HCT116 (cell line): ENCODE data around the gene TRPV5. TPM values are rescaled to one million over a fixed set of nuclear protein-coding genes. Genes with fewer than 3 reads are reported as not detected.

Source experiments
- ATAC-seq: fragments of 200-7000 bp; cut with Tn5 transposase; 2 replicates; pipeline ENCODE4 v1.9.1; 2020; ENCODE audit warnings: mild to moderate bottlenecking, moderate library complexity
- BruUV-seq: library from RNA; stranded (reverse); fragments of 400-500 nt; replicated peaks from 2 replicates; lab custom pipeline; 2021; lab: Mats Ljungman, UMichigan
- CTCF ChIA-PET: fragments of 300-600 bp; sonication (Branson Sonifier 250); formaldehyde crosslinking; loops from one replicate; lab custom pipeline; 2021; ENCODE audit warnings: antibody characterized with exemption; lab: Charles Lee
- POLR2A ChIA-PET: fragments of 300-600, 350-600 bp; sonication (Branson Sonifier 250); formaldehyde crosslinking; loops from one replicate; lab custom pipeline; 2021; ENCODE audit warnings: antibody characterized with exemption; lab: Charles Lee
- RAD21 ChIA-PET, 2 experiments: fragments of 300-600 bp; sonication (Branson Sonifier 250); formaldehyde crosslinking; loops; one replicate each; lab custom pipeline; 2023; ENCODE audit warnings: low total read pairs in 2 of 2; ENCODE audit not compliant: uncharacterized antibody in 2 of 2, unreplicated experiment in 2 of 2, low non-redundant PET in 1 of 2; lab: Charles Lee
- DNase-seq: peaks from one replicate; pipeline ENCODE4 v3.0.0-alpha.2; 2010; ENCODE audit warnings: low read depth, low spot score
- H2AFZ ChIP-seq: fragments of 200-600 bp; shearing (Covaris generic), sonication (generic); 2 replicates; pipeline ENCODE4 v1.6.1; 2017; ENCODE audit warnings: low read depth, mixed run types, mixed read lengths, antibody characterized with exemption, low read length; ENCODE audit not compliant: poor library complexity, severe bottlenecking
- H3K27ac ChIP-seq: 2 replicates; pipeline ENCODE4 v1.5.1; 2012; ENCODE audit warnings: low read depth, low read length
- H3K27me3 ChIP-seq: fragments of 200-600 bp; sonication (generic); 2 replicates; pipeline ENCODE4 v1.6.1; 2016; ENCODE audit warnings: mixed run types, low read length, mixed read lengths; ENCODE audit not compliant: insufficient read depth
- H3K36me3 ChIP-seq, 2 experiments: fragments of 200-500 bp in 1 of 2; fragments of 200-600 bp in 1 of 2; sonication (Bioruptor generic) in 1 of 2; sonication (generic) in 1 of 2; 2 replicates each; pipeline versions ENCODE4 v1.5.1 to v1.6.1; 2014 to 2016; ENCODE audit warnings: low read length in 2 of 2, inconsistent platforms in 1 of 2, mixed read lengths in 1 of 2, mixed run types in 1 of 2; ENCODE audit not compliant: insufficient read depth in 2 of 2, control insufficient read depth in 1 of 2
- H3K4me1 ChIP-seq, 2 experiments: fragments of 200-600 bp in 1 of 2; sonication (generic) in 1 of 2; 2 replicates each; pipeline versions ENCODE4 v1.5.1 to v1.6.1; 2012 to 2017; ENCODE audit warnings: low read length in 2 of 2, inconsistent platforms in 1 of 2, mild to moderate bottlenecking in 1 of 2, mixed read lengths in 1 of 2, mixed run types in 1 of 2, moderate library complexity in 1 of 2; ENCODE audit not compliant: insufficient read depth in 2 of 2, control insufficient read depth in 1 of 2
- H3K4me2 ChIP-seq: fragments of 200-600 bp; sonication (generic); 2 replicates; pipeline ENCODE4 v1.6.1; 2017; ENCODE audit warnings: mixed run types, low read length, mixed read lengths
- H3K4me3 ChIP-seq, 2 experiments: fragments of 200-600 bp in 1 of 2; sonication (generic) in 1 of 2; replicated peaks in 1 of 2; 2 replicates each; pipeline ENCODE4 v1.5.1; 2011 to 2016; ENCODE audit warnings: low read length in 2 of 2, control low read depth in 1 of 2, low read depth in 1 of 2, mild to moderate bottlenecking in 1 of 2, mixed read lengths in 1 of 2, mixed run types in 1 of 2
- H3K79me2 ChIP-seq: fragments of 200-600 bp; sonication (generic); 2 replicates; pipeline ENCODE4 v1.6.1; 2017; ENCODE audit warnings: mild to moderate bottlenecking, mixed run types, low read length, moderate library complexity, mixed read lengths; ENCODE audit not compliant: insufficient read depth
- H3K9ac ChIP-seq: fragments of 200-600 bp; sonication (generic); 2 replicates; pipeline ENCODE4 v1.6.1; 2016; ENCODE audit warnings: low read length, mixed read lengths
- H3K9me2 ChIP-seq: fragments of 200-600 bp; sonication (generic), shearing (Covaris generic); 2 replicates; pipeline ENCODE4 v1.6.1; 2017; ENCODE audit warnings: mixed run types, mild to moderate bottlenecking, moderate library complexity; ENCODE audit not compliant: insufficient read depth
- H3K9me3 ChIP-seq, 2 experiments: fragments of 200-500 bp in 1 of 2; fragments of 200-600 bp in 1 of 2; sonication (Bioruptor generic) in 1 of 2; sonication (generic) in 1 of 2; 2 replicates each; pipeline ENCODE4 v1.6.1; 2014 to 2017; ENCODE audit warnings: low read length in 2 of 2, mixed read lengths in 2 of 2, inconsistent platforms in 1 of 2, low read depth in 1 of 2, mild to moderate bottlenecking in 1 of 2, mixed run types in 1 of 2, moderate library complexity in 1 of 2; ENCODE audit not compliant: control insufficient read depth in 1 of 2, insufficient read depth in 1 of 2
- H4K20me1 ChIP-seq: fragments of 200-600 bp; sonication (generic), shearing (Covaris generic); 2 replicates; pipeline ENCODE4 v1.6.1; 2017; ENCODE audit warnings: mixed run types, mild to moderate bottlenecking, moderate library complexity; ENCODE audit not compliant: insufficient read depth
- CTCF ChIP-seq, 3 experiments: fragments of 200-600 bp in 1 of 3; sonication (generic) in 1 of 3; IDR thresholded peaks in 2 of 3; conservative IDR thresholded peaks in 1 of 3; 2 replicates each; pipeline ENCODE4 v1.5.1; 2012 to 2017; ENCODE audit warnings: low read depth in 2 of 3, low read length in 2 of 3, antibody characterized with exemption in 1 of 3, borderline replicate concordance in 1 of 3, control low read depth in 1 of 3, mild to moderate bottlenecking in 1 of 3, mixed read lengths in 1 of 3, mixed run types in 1 of 3, moderate library complexity in 1 of 3; ENCODE audit not compliant: insufficient read depth in 1 of 3
- EGR1 ChIP-seq: IDR thresholded peaks from 2 replicates; pipeline ENCODE4 v1.6.1; 2012; ENCODE audit warnings: low read depth
- EZH2 ChIP-seq: fragments of 200-600 bp; sonication (generic); IDR thresholded peaks from 2 replicates; pipeline ENCODE4 v1.6.1; 2017; ENCODE audit warnings: antibody characterized with exemption, mixed run types
- JUND ChIP-seq: IDR thresholded peaks from 2 replicates; pipeline ENCODE4 v1.6.1; 2012
- POLR2A ChIP-seq: IDR thresholded peaks from 2 replicates; pipeline ENCODE4 v1.7.0; 2011; ENCODE audit warnings: borderline replicate concordance; ENCODE audit not compliant: insufficient read depth, insufficient read length; ENCODE audit errors: extremely low read depth
- RAD21 ChIP-seq: IDR thresholded peaks from 2 replicates; pipeline ENCODE4 v1.6.1; 2012; ENCODE audit warnings: low read depth, mild to moderate bottlenecking
- SP1 ChIP-seq: IDR thresholded peaks from 2 replicates; pipeline ENCODE4 v1.6.1; 2012; ENCODE audit warnings: low read depth
- TCF7L2 ChIP-seq: IDR thresholded peaks from 2 replicates; pipeline ENCODE4 v1.7.0; 2011; ENCODE audit warnings: borderline replicate concordance, inconsistent platforms; ENCODE audit not compliant: insufficient read depth, insufficient read length; ENCODE audit errors: extremely low read depth
- YY1 ChIP-seq: IDR thresholded peaks from 2 replicates; pipeline ENCODE4 v1.6.1; 2011; ENCODE audit warnings: low read length, low read depth, moderate library complexity, mild to moderate bottlenecking; ENCODE audit not compliant: insufficient replicate concordance; ENCODE audit errors: extremely low read depth
- ZNF274 ChIP-seq: fragments of 200-500 bp; sonication (Bioruptor generic); IDR thresholded peaks from 2 replicates; pipeline ENCODE4 v1.6.1; 2014; ENCODE audit warnings: mild to moderate bottlenecking, low read depth, low read length, inconsistent platforms
- intact Hi-C: fragments of 100-400 bp; cut with micrococcal nuclease; formaldehyde crosslinking; loops from 2 replicates; pipeline ENCODE4 v1.10.0; 2022
- total RNA-seq: library from RNA; stranded (reverse); gene quantifications from one replicate; pipeline ENCODE4 v1.2.1, GENCODE V29; 2021; ENCODE audit not compliant: unreplicated experiment

TRPV5 gene
- total RNA-seq, 1 experiment from 2014 or later = not detected

DNA sequence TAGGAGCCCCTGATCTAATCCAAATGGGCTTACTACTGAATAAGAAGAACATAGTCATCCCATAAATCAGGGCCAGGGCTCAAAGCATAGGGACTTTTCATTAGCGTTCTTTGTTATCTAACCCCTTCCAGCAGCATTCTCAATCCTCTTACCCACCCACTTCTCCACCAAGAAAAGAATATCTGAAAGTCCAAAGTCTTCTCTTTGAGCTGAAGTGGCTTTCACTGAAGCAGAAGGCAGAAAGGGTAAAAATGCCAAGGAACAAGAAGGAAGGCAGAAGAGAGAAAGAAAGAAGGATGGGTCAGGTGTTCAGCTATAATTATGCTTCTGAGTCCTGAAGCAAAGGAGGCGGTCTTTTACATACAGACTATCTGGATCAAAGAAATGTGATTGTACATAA lies 10.2 kb downstream of the TRPV5 start:
- Histone ChIP-seq H3K9me3 (no peaks in the 10 kb centered on the region), H3K4me2 (no peak overlapping the region), H3K9ac (no peak overlapping the region), H3K79me2 (no peaks in the 10 kb centered on the region), H3K27ac (no peak overlapping the region), H3K36me3 (no peaks in the 10 kb centered on the region), H3K27me3 (peaks cover 11% of the 10 kb centered on the region), H4K20me1 (no peaks in the 10 kb centered on the region), H3K4me1 (no peaks in the 10 kb centered on the region), H2AFZ (no peak overlapping the region), H3K9me2 (no peaks in the 10 kb centered on the region), H3K4me3 (no peak overlapping the region)
- intact Hi-C loops = no loop called here
- no TSS peak for BruUV-seq
- POLR2A ChIA-PET = no interaction called here
- CTCF ChIA-PET = interaction anchor here (1.6 kb wide), 1 partner anchor 14 kb away, joined by 6 read pairs; no protein-coding TSS in a partner anchor
- TF ChIP-seq EGR1 = no peak
- TF ChIP-seq TCF7L2 = no peak
- TF ChIP-seq CTCF (IDR thresholded peaks at IDR 0.05 in 2 of 3, conservative IDR thresholded peaks at IDR 0.05 in 1 of 3; ENCODE audit: borderline replicate concordance in 1 of 3, insufficient read depth in 1 of 3, low read depth in 2 of 3, low read length in 2 of 3) = no peak
- no peak for TF ChIP-seq RAD21
- no peak for TF ChIP-seq EZH2
- TF ChIP-seq YY1 = no peak
- TF ChIP-seq JUND = no peak
- no peak for TF ChIP-seq POLR2A
- no peak for TF ChIP-seq SP1
- TF ChIP-seq ZNF274 = no peak
- no peak for DNase-seq
- ATAC-seq = no peak
- RAD21 ChIA-PET = no interaction called here
